Lung (tissue), 12 donors: ENCODE results near the gene CYB5D1. TPM values are rescaled to one million over a fixed set of nuclear protein-coding genes. Genes with fewer than 3 reads are reported as not detected.

Experiments used
- ATAC-seq: fragments of 200-7000 bp; cut with Tn5 transposase; one replicate; pipeline ENCODE4 v1.9.1; 2020; ENCODE audit warnings: moderate number of reproducible peaks; ENCODE audit not compliant: insufficient read depth, low FRiP score
- DNase-seq, 3 donors: peaks; one replicate each; pipeline ENCODE4 v3.0.0-alpha.2; 2013 to 2017
- H3K27ac ChIP-seq, 2 donors: one replicate each; pipeline ENCODE4 v1.5.1; 2013; ENCODE audit warnings: mild to moderate bottlenecking in 2 of 2, moderate library complexity in 2 of 2, control low read depth in 1 of 2, inconsistent platforms in 1 of 2, low read depth in 1 of 2, low read length in 1 of 2
- H3K27me3 ChIP-seq, 3 donors: one replicate each; pipeline ENCODE4 v1.5.1; 2013; ENCODE audit warnings: low read length in 2 of 3; ENCODE audit not compliant: control insufficient read depth in 3 of 3, insufficient read depth in 3 of 3
- H3K36me3 ChIP-seq, 4 donors: one replicate each; pipeline ENCODE4 v1.5.1; 2013; ENCODE audit warnings: low read length in 4 of 4, mild to moderate bottlenecking in 1 of 4, moderate library complexity in 1 of 4; ENCODE audit not compliant: control insufficient read depth in 4 of 4, insufficient read depth in 4 of 4
- H3K4me1 ChIP-seq, 5 donors: one replicate each; pipeline ENCODE4 v1.5.1; 2013; ENCODE audit warnings: low read length in 5 of 5, mild to moderate bottlenecking in 2 of 5, moderate library complexity in 1 of 5; ENCODE audit not compliant: control insufficient read depth in 5 of 5, insufficient read depth in 5 of 5
- H3K4me3 ChIP-seq: one replicate; pipeline ENCODE4 v1.5.1; 2013; ENCODE audit warnings: mild to moderate bottlenecking, control low read depth, moderate library complexity
- H3K9ac ChIP-seq, 2 donors: one replicate each; pipeline ENCODE4 v1.5.1; 2013; ENCODE audit warnings: low read length in 2 of 2, control low read depth in 1 of 2; ENCODE audit not compliant: insufficient read depth in 1 of 2
- H3K9me3 ChIP-seq, 4 donors: one replicate each; pipeline ENCODE4 v1.5.1; 2013; ENCODE audit warnings: low read length in 3 of 4, mild to moderate bottlenecking in 1 of 4, moderate library complexity in 1 of 4; ENCODE audit not compliant: control insufficient read depth in 4 of 4, insufficient read depth in 3 of 4
- CTCF ChIP-seq: IDR thresholded peaks from 2 replicates; pipeline ENCODE4 v1.5.1; 2012; ENCODE audit warnings: mild to moderate bottlenecking; ENCODE audit errors: control extremely low read depth, extremely low read depth
- WGBS, 2 donors: extraction: QIAGEN DNeasy Blood & Tissue Kit; methylation state at CpG; one replicate each; pipeline ENCODE4 v1.1.7; 2013; 5-methylcytosine and 5-hydroxymethylcytosine counted together
- polyA plus RNA-seq, 2 donors: library from polyadenylated mRNA; stranded (reverse); fragments of 200-250 nt; gene quantifications; one replicate each; pipeline ENCODE4 v1.2.1, GENCODE V29; 2013
- total RNA-seq, 2 donors: library from RNA; depleted of rRNA in 1 of 2; stranded (reverse); fragments of >200 nt in 1 of 2; gene quantifications; one replicate each; pipeline ENCODE4 v1.2.1, GENCODE V29; 2014 to 2021
- donor health status: control.
- donor health status: control.
- donor health status: Bipolar disorder and iron deficiency.
- donor health status: healthy.
- donor health status: DM: yes; HTN: yes; CAD: no.

Gene CYB5D1
- total and polyA plus RNA-seq, 4 donors, result 5.5 to 21.6 (median 14.0) TPM

GRCh38 chr17:7852919-7853690 lies 4.7 kb upstream of the CYB5D1 start:
- no peak overlapping the region for H3K9ac ChIP-seq
- no peak for DNase-seq

GRCh38 chr17:7853691-7854038 lies 4.1 kb upstream of the CYB5D1 start:
- no peak for DNase-seq
- Histone ChIP-seq H3K4me3 (no peak overlapping the region), H3K36me3 (peaks cover 2 to 42% (median 30%) of the 10 kb centered on the region in 4 donors)

More at GRCh38 chr17:7852919-7853690, 4.7 kb upstream of the CYB5D1 start:
- ATAC-seq, result no peak
- 91 to 95% methylated on average over 44 to 51 of the region's 51 CpGs for WGBS, 2 donors
- no peak overlapping the region for H3K4me3 ChIP-seq
- H3K27ac ChIP-seq, result no peak overlapping the region
- H3K9me3 ChIP-seq, result no peaks in the 10 kb centered on the region
- no peaks in the 10 kb centered on the region for H3K27me3 ChIP-seq
- H3K36me3 ChIP-seq, result peaks cover 6 to 48% (median 30%) of the 10 kb centered on the region in 4 donors
- no peak for TF ChIP-seq CTCF
- peaks cover under 1 to 25% (median 6%) of the 10 kb centered on the region in 5 donors for H3K4me1 ChIP-seq

DNA sequence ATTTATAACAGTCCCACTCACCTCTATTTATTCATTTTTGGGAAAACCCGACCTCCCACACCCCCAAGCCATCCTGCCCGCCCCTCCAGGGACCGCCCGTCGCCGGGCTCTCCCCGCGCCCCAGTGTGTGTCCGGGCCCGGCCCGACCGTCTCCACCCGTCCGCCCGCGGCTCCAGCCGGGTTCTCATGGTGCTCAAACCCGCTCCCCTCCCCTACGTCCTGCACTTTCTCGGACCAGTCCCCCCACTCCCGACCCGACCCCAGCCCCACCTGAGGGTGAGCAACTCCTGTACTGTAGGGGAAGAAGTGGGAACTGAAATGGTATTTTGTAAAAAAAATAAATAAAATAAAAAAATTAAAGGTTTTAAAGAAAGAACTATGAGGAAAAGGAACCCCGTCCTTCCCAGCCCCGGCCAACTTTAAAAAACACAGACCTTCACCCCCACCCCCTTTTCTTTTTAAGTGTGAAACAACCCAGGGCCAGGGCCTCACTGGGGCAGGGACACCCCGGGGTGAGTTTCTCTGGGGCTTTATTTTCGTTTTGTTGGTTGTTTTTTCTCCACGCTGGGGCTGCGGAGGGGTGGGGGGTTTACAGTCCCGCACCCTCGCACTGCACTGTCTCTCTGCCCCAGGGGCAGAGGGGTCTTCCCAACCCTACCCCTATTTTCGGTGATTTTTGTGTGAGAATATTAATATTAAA lies 3.6 kb upstream of the CYB5D1 start:
- no peak for ATAC-seq
- Histone ChIP-seq H3K27ac (peak overlapping the region in 1 of 2 donors; percentile 58), H3K9ac (no peak overlapping the region), H3K36me3 (peaks cover 2 to 36% (median 30%) of the 10 kb centered on the region in 4 donors), H3K9me3 (no peaks in the 10 kb centered on the region), H3K27me3 (no peaks in the 10 kb centered on the region), H3K4me1 (peaks cover 3 to 36% (median 6%) of the 10 kb centered on the region in 5 donors), H3K4me3 (no peak overlapping the region)
- DNase-seq, result no peak
- 80 to 89% methylated on average over 31 of the region's 31 CpGs for WGBS, 2 donors
- no peak for TF ChIP-seq CTCF

More at GRCh38 chr17:7853691-7854038, 4.1 kb upstream of the CYB5D1 start:
- H3K9ac ChIP-seq, result no peak overlapping the region
- no peaks in the 10 kb centered on the region for H3K27me3 ChIP-seq
- peaks cover 3 to 31% (median 6%) of the 10 kb centered on the region in 5 donors for H3K4me1 ChIP-seq
- H3K9me3 ChIP-seq, result no peaks in the 10 kb centered on the region
- no peak for TF ChIP-seq CTCF
- no peak for ATAC-seq
- 91 to 93% methylated on average over 21 of the region's 21 CpGs for WGBS, 2 donors
- H3K27ac ChIP-seq, result no peak overlapping the region
